ENCODE results near the gene FKBP2. TPM values are rescaled to one million over a fixed set of nuclear protein-coding genes. Genes with fewer than 3 reads are reported as not detected.

FKBP2 gene
- total and polyA plus RNA-seq, 2 of the 13 experiments (the other 11 are each of a cell fraction or from before 2014, with no cell fraction given): 30.1 to 53.3 TPM

- TF ChIP-seq, protein P1, sequence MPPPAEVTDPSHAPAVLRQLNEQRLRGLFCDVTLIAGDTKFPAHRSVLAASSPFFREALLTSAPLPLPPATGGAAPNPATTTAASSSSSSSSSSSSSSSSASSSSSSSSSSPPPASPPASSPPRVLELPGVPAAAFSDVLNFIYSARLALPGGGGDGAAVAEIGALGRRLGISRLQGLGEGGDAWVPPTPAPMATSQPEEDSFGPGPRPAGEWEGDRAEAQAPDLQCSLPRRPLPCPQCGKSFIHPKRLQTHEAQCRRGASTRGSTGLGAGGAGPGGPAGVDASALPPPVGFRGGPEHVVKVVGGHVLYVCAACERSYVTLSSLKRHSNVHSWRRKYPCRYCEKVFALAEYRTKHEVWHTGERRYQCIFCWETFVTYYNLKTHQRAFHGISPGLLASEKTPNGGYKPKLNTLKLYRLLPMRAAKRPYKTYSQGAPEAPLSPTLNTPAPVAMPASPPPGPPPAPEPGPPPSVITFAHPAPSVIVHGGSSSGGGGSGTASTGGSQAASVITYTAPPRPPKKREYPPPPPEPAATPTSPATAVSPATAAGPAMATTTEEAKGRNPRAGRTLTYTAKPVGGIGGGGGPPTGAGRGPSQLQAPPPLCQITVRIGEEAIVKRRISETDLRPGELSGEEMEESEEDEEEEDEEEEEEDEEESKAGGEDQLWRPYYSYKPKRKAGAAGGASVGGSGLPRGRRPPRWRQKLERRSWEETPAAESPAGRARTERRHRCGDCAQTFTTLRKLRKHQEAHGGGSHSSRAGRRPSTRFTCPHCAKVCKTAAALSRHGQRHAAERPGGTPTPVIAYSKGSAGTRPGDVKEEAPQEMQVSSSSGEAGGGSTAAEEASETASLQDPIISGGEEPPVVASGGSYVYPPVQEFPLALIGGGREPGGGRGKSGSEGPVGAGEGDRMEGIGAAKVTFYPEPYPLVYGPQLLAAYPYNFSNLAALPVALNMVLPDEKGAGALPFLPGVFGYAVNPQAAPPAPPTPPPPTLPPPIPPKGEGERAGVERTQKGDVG (CRISPR knock-in tag; IDR thresholded peaks at IDR 0.05; ENCODE audit: borderline replicate concordance): 0 out of 2 replicates have a peak, but pooled peaks have one; percentile 10
- TF ChIP-seq ZNF782 (CRISPR knock-in tag; IDR thresholded peaks at IDR 0.05; ENCODE audit: borderline replicate concordance) (no peak), SETDB1 (CRISPR knock-in tag; IDR thresholded peaks at IDR 0.05; ENCODE audit: borderline replicate concordance) (no peak), NKX3-1 (CRISPR knock-in tag; IDR thresholded peaks at IDR 0.05) (0 out of 2 replicates have a peak, but pooled peaks have one; percentile 43), ZNF660 (CRISPR knock-in tag; IDR thresholded peaks at IDR 0.05; ENCODE audit: borderline replicate concordance, low read depth) (no peak), ZBTB38 (CRISPR knock-in tag; IDR thresholded peaks at IDR 0.05) (0 out of 2 replicates have a peak, but pooled peaks have one; percentile 4), ZSCAN30 (CRISPR knock-in tag; IDR thresholded peaks at IDR 0.05) (no peak), KLF16 (CRISPR knock-in tag; IDR thresholded peaks at IDR 0.05) (no peak), GFI1 (CRISPR knock-in tag; IDR thresholded peaks at IDR 0.05; ENCODE audit: borderline replicate concordance) (no peak), SAFB2 (CRISPR knock-in tag; IDR thresholded peaks at IDR 0.05; ENCODE audit: borderline replicate concordance, low read depth) (no peak), REST (IDR thresholded peaks at IDR 0.05; ENCODE audit: borderline replicate concordance in 1 of 2, low read depth in 1 of 2, low read length in 2 of 2) (no peak), ATF6 (CRISPR knock-in tag; conservative IDR thresholded peaks at IDR 0.05) (no peak), MAFG (CRISPR knock-in tag; IDR thresholded peaks at IDR 0.05) (no peak), FOXA3 (CRISPR knock-in tag; IDR thresholded peaks at IDR 0.05) (no peak), AGO2 (optimal IDR thresholded peaks at IDR 0.05; ENCODE audit: low read depth, low read length) (no peak), MEIS1 (CRISPR knock-in tag; IDR thresholded peaks at IDR 0.05; ENCODE audit: borderline replicate concordance) (no peak), ZNF232 (CRISPR knock-in tag; IDR thresholded peaks at IDR 0.05; ENCODE audit: borderline replicate concordance) (peak; percentile 46; the same call in 1 of the 2 replicates)
Observed at GRCh38 chr11:64229744-64230170, 11.1 kb upstream of the FKBP2 start (continued).

Measured in HepG2 (cell line).